HepG2 (cell line): ENCODE results near the gene SMIM20. TPM values are rescaled to one million over a fixed set of nuclear protein-coding genes. Genes with fewer than 3 reads are reported as not detected.

Experiments used
- ATAC-seq: fragments of 200-7000 bp; cut with Tn5 transposase; 3 replicates; pipeline ENCODE4 v1.9.1; 2020; ENCODE audit warnings: mild to moderate bottlenecking, moderate library complexity
- BruUV-seq: library from RNA; stranded (reverse); fragments of 400-500 nt; replicated peaks from 2 replicates; lab custom pipeline; 2021; lab: Mats Ljungman, UMichigan
- CTCF ChIA-PET: fragments of 300-600 bp; formaldehyde crosslinking; extraction: SDS; loops from one replicate; lab custom pipeline; 2021; ENCODE audit warnings: low total read pairs, inconsistent platforms, low intra/inter-chr PET ratio; lab: Yijun Ruan, JAX
- POLR2A ChIA-PET: fragments of 350-600 bp; sonication (Branson Sonifier 250); formaldehyde crosslinking; loops from one replicate; lab custom pipeline; 2020; ENCODE audit warnings: antibody characterized with exemption, inconsistent platforms; lab: Yijun Ruan, JAX
- DNase-seq: peaks from one replicate; pipeline ENCODE4 v3.0.0-alpha.2; 2015; ENCODE audit warnings: low spot score
- FAIRE-seq: peaks from 3 replicates; lab custom pipeline; 2011; peaks lifted over from hg19 to GRCh38; lab: Jason Lieb, UNC
- H2AFZ ChIP-seq: one replicate; pipeline ENCODE4 v1.6.1; 2011; ENCODE audit warnings: low read length, inconsistent platforms
- H3K27ac ChIP-seq: fragments of 300-600 bp; 3 replicates; pipeline ENCODE4 v1.8.0; 2011; ENCODE audit warnings: mixed run types, mild to moderate bottlenecking, mixed read lengths, low read length, inconsistent platforms; ENCODE audit not compliant: insufficient read depth; ENCODE audit errors: extremely low read length
- H3K27me3 ChIP-seq, 2 experiments: fragments of 200-600 bp in 1 of 2; 2 replicates in 1 of 2; 3 replicates in 1 of 2; pipeline versions ENCODE4 v1.6.0 to v1.8.0; 2011; ENCODE audit warnings: low read length in 2 of 2, mild to moderate bottlenecking in 2 of 2, moderate library complexity in 2 of 2, inconsistent platforms in 1 of 2; ENCODE audit not compliant: insufficient read depth in 2 of 2, control insufficient read depth in 1 of 2
- H3K36me3 ChIP-seq, 2 experiments: fragments of 200-600 bp in 1 of 2; replicated peaks in 1 of 2; 2 replicates in 1 of 2; 3 replicates in 1 of 2; pipeline versions ENCODE4 v1.5.1 to v1.8.0; 2011; ENCODE audit warnings: low read length in 2 of 2, inconsistent platforms in 1 of 2; ENCODE audit not compliant: insufficient read depth in 2 of 2, control insufficient read depth in 1 of 2
- H3K4me1 ChIP-seq: 2 replicates; pipeline ENCODE4 v1.5.1; 2012; ENCODE audit warnings: low read length, inconsistent platforms; ENCODE audit not compliant: insufficient read depth
- H3K4me2 ChIP-seq: 2 replicates; pipeline ENCODE4 v1.6.0; 2011; ENCODE audit warnings: low read depth, low read length, inconsistent platforms
- H3K4me3 ChIP-seq, 3 experiments: fragments of 200-600 bp in 1 of 3; sonication (generic), shearing (Covaris generic) in 1 of 3; replicated peaks in 1 of 3; 2 replicates each; pipeline ENCODE4 v1.5.1; 2011 to 2016; ENCODE audit warnings: low read length in 3 of 3, inconsistent platforms in 2 of 3, low read depth in 2 of 3, mild to moderate bottlenecking in 2 of 3, control low read depth in 1 of 3, mixed read lengths in 1 of 3; ENCODE audit not compliant: insufficient read depth in 1 of 3
- H3K79me2 ChIP-seq: one replicate; pipeline ENCODE4 v1.6.1; 2011; ENCODE audit warnings: low read length, inconsistent platforms; ENCODE audit not compliant: insufficient read depth
- H3K9ac ChIP-seq: 2 replicates; pipeline ENCODE4 v1.6.0; 2011; ENCODE audit warnings: mild to moderate bottlenecking, low read depth, low read length, inconsistent platforms; ENCODE audit not compliant: insufficient read depth
- H3K9me3 ChIP-seq: 2 replicates; pipeline ENCODE4 v1.5.1; 2012; ENCODE audit warnings: mild to moderate bottlenecking, low read length
- H4K20me1 ChIP-seq: 2 replicates; pipeline ENCODE4 v1.6.0; 2011; ENCODE audit warnings: inconsistent platforms, mild to moderate bottlenecking, low read length, moderate library complexity; ENCODE audit not compliant: insufficient read depth
- CSRNP2 ChIP-seq: sonication (generic); formaldehyde crosslinking; conservative IDR thresholded peaks from 2 replicates; pipeline ENCODE4 v1.8.0; 2022; ENCODE audit warnings: low read depth, missing genetic modification reagents
- KLF15 ChIP-seq: sonication (generic); formaldehyde crosslinking; IDR thresholded peaks from 2 replicates; pipeline ENCODE4 v1.8.1; 2023; ENCODE audit warnings: borderline replicate concordance, mild to moderate bottlenecking, inconsistent platforms, missing genetic modification reagents, mixed read lengths
- MBD4 ChIP-seq: IDR thresholded peaks from 2 replicates; pipeline ENCODE4 v1.6.1; 2012; ENCODE audit warnings: low read length, inconsistent platforms, borderline replicate concordance
- PCBP1 ChIP-seq: fragments of 200-400 bp; formaldehyde crosslinking; IDR thresholded peaks from 2 replicates; pipeline ENCODE4 v1.6.1; 2017; ENCODE audit warnings: mild to moderate bottlenecking, low read depth, low read length, borderline replicate concordance
- RBFOX2 ChIP-seq: fragments of 200-400 bp; formaldehyde crosslinking; IDR thresholded peaks from 2 replicates; pipeline ENCODE4 v1.6.1; 2017; ENCODE audit warnings: low read depth, mild to moderate bottlenecking, low read length
- RBM39 ChIP-seq: fragments of 200-400 bp; formaldehyde crosslinking; IDR thresholded peaks from one replicate; pipeline ENCODE4 v1.6.1; 2018; ENCODE audit warnings: antibody characterized with exemption, mild to moderate bottlenecking, low read depth, low read length; ENCODE audit not compliant: poor library complexity, severe bottlenecking
- SOX13 ChIP-seq, 3 experiments: fragments of 450-650 bp in 1 of 3; sonication (generic) in 1 of 3; formaldehyde crosslinking in 1 of 3; IDR thresholded peaks in 2 of 3; conservative IDR thresholded peaks in 1 of 3; 2 replicates each; pipeline versions ENCODE4 v1.5.0 to v1.6.1; 2016 to 2020; ENCODE audit warnings: antibody characterized with exemption in 1 of 3, mild to moderate bottlenecking in 1 of 3, missing compliant biosample characterization in 1 of 3, missing genetic modification reagents in 1 of 3, moderate library complexity in 1 of 3
- SRF ChIP-seq: IDR thresholded peaks from 2 replicates; pipeline ENCODE4 v1.6.1; 2011; ENCODE audit warnings: mild to moderate bottlenecking, low read depth, low read length, moderate library complexity
- TAF1 ChIP-seq: sonication (generic); formaldehyde crosslinking; IDR thresholded peaks from 2 replicates; pipeline ENCODE4 v1.4.0; 2020; ENCODE audit warnings: missing genetic modification reagents
- ZFYVE20 ChIP-seq: sonication (generic); formaldehyde crosslinking; IDR thresholded peaks from 2 replicates; pipeline ENCODE4 v1.8.0; 2023; ENCODE audit warnings: low read depth, mild to moderate bottlenecking, moderate library complexity, missing genetic modification reagents, borderline replicate concordance
- ZNF136 ChIP-seq: sonication (generic); formaldehyde crosslinking; IDR thresholded peaks from 2 replicates; pipeline ENCODE4 v1.8.1; 2022; ENCODE audit warnings: low read depth, mild to moderate bottlenecking, moderate library complexity, missing genetic modification reagents
- ZNF143 ChIP-seq: sonication (generic); formaldehyde crosslinking; IDR thresholded peaks from 2 replicates; pipeline ENCODE4 v1.4.0; 2020; ENCODE audit warnings: missing genetic modification reagents
- ZNF720 ChIP-seq: sonication (generic); formaldehyde crosslinking; IDR thresholded peaks from 2 replicates; pipeline ENCODE4 v1.4.0; 2020; ENCODE audit warnings: missing genetic modification reagents
- WGBS: methylation state at CpG from one replicate; pipeline ENCODE4 v1.1.6; 2017; ENCODE audit warnings: low lambda C conversion rate; 5-methylcytosine and 5-hydroxymethylcytosine counted together
- in situ Hi-C: cut with HindIII; loops from 2 replicates; pipeline ENCODE4 v1.10.0; 2017; ENCODE audit warnings: low pct_unique_long_range_greater_than_20kb; ENCODE audit not compliant: extremely low pct_ligation_motif_present
- intact Hi-C: fragments of 100-400 bp; cut with micrococcal nuclease; formaldehyde crosslinking; loops from one replicate; pipeline ENCODE4 v1.10.0; 2022; ENCODE audit not compliant: unreplicated experiment
- polyA plus RNA-seq, 8 experiments: library from polyadenylated mRNA; depleted of rRNA in 3 of 8; stranded (reverse) in 7 of 8; unstranded in 1 of 8; fragments of >200 nt; fragmentation: Illumina TruSeq in 4 of 8; extraction: Trizol in 4 of 8; gene quantifications; 2 replicates each; pipeline versions ENCODE4 v1.2.1 to v1.2.3, GENCODE V29; 2011 to 2016; ENCODE audit warnings: low read depth in 4 of 8, missing spikeins in 1 of 8, mixed read lengths in 1 of 8; ENCODE audit not compliant: insufficient read depth in 1 of 8
- total RNA-seq, 5 experiments: library from RNA; depleted of rRNA; stranded (reverse); fragments of >200 nt; fragmentation: Illumina TruSeq; extraction: Trizol; gene quantifications; 2 replicates each; pipeline ENCODE4 v1.2.3, GENCODE V29; 2016; ENCODE audit warnings: low read depth in 1 of 5
- TF ChIP-seq, protein P1 (sequence below): sonication (generic); formaldehyde crosslinking; IDR thresholded peaks from 2 replicates; pipeline ENCODE4 v1.4.0; 2020; ENCODE audit warnings: missing genetic modification reagents
- TF ChIP-seq, protein P2 (sequence below): sonication (generic); formaldehyde crosslinking; IDR thresholded peaks from 2 replicates; pipeline ENCODE4 v1.4.0; 2020; ENCODE audit warnings: missing genetic modification reagents, borderline replicate concordance

The SMIM20 gene
- total and polyA plus RNA-seq, 2 of the 13 experiments (the other 11 are each of a cell fraction or from before 2014, with no cell fraction given) = 26.3 to 30.2 TPM

DNA sequence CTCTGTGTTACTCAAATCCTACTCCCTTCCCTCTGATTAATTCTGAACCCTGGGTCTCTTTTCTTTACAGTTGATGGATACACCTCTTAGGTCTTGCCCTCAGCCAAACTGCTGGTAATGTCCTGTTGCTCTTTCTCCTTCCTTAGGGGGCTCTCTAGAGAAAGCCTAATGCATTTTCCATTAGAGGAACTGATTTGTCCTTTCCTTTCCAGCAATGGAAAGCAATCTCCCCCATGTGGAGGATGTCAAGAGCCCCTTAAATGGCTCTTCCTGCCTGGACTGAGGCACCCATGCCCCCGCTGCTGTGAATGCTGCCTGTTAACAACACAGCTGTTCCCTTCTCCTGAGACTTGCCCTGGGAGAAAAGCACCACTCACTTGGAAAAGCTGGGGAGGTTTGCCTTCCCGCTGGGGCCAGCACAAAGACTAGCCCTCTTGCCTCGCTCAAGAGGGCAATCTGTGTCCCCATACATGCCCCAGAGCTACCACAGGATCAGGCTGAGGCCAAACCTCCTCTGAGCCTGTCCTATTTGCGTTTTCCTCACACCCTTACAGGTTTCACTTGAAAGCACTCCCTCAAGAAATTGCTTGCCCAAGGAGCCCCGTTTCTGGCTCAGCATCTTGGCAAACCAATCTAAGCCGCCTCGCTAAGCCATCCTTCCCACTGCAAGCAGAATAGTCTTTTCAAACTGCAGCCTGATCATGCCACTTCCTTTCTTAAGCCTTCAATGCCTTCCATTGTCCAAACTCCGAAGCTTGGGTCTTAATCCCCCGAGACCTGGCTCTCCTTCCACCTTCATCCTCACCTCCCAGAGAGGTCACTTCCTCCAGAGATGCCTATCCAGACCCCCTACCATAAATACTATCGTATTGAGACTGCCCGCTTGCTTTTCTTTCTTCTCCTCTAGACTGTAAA, 23.2 kb upstream of the SMIM20 start:
- Histone ChIP-seq H3K4me3 (no peak overlapping the region), H3K9me3 (no peaks in the 10 kb centered on the region), H3K79me2 (no peaks in the 10 kb centered on the region), H4K20me1 (no peaks in the 10 kb centered on the region), H3K36me3 (no peaks in the 10 kb centered on the region), H2AFZ (no peak overlapping the region), H3K27me3 (peaks cover 0 to 3% of the 10 kb centered on the region in 2 experiments; a peak in 1 of 5 replicates), H3K4me2 (no peak overlapping the region), H3K4me1 (no peaks in the 10 kb centered on the region), H3K9ac (no peak overlapping the region), H3K27ac (no peak overlapping the region)
- no peak for FAIRE-seq
- 42% methylated on average over 9 of the region's 11 CpGs for WGBS
- ChIA-PET CTCF (no interaction called here), POLR2A (no interaction called here)
- intact Hi-C loops (no loop called here), in situ Hi-C loops (no loop called here)
- no peak for DNase-seq
- ATAC-seq = peak; percentile 49; the same call in 2 of the 3 replicates
- no TSS peak for BruUV-seq
- no peak for TF ChIP-seq SOX13 (IDR thresholded peaks at IDR 0.05)
- no peak for TF ChIP-seq SOX13 (CRISPR knock-in tag; conservative IDR thresholded peaks at IDR 0.05 in 1 of 2, IDR thresholded peaks at IDR 0.05 in 1 of 2)
- no peak for TF ChIP-seq PCBP1
- TF ChIP-seq, protein P1, sequence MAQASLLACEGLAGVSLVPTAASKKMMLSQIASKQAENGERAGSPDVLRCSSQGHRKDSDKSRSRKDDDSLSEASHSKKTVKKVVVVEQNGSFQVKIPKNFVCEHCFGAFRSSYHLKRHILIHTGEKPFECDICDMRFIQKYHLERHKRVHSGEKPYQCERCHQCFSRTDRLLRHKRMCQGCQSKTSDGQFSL (CRISPR knock-in tag) = no peak
- no peak for TF ChIP-seq ZNF720 (CRISPR knock-in tag)
- no peak for TF ChIP-seq ZFYVE20 (CRISPR knock-in tag)
- no peak for TF ChIP-seq KLF15 (CRISPR knock-in tag)
- TF ChIP-seq, protein P2, sequence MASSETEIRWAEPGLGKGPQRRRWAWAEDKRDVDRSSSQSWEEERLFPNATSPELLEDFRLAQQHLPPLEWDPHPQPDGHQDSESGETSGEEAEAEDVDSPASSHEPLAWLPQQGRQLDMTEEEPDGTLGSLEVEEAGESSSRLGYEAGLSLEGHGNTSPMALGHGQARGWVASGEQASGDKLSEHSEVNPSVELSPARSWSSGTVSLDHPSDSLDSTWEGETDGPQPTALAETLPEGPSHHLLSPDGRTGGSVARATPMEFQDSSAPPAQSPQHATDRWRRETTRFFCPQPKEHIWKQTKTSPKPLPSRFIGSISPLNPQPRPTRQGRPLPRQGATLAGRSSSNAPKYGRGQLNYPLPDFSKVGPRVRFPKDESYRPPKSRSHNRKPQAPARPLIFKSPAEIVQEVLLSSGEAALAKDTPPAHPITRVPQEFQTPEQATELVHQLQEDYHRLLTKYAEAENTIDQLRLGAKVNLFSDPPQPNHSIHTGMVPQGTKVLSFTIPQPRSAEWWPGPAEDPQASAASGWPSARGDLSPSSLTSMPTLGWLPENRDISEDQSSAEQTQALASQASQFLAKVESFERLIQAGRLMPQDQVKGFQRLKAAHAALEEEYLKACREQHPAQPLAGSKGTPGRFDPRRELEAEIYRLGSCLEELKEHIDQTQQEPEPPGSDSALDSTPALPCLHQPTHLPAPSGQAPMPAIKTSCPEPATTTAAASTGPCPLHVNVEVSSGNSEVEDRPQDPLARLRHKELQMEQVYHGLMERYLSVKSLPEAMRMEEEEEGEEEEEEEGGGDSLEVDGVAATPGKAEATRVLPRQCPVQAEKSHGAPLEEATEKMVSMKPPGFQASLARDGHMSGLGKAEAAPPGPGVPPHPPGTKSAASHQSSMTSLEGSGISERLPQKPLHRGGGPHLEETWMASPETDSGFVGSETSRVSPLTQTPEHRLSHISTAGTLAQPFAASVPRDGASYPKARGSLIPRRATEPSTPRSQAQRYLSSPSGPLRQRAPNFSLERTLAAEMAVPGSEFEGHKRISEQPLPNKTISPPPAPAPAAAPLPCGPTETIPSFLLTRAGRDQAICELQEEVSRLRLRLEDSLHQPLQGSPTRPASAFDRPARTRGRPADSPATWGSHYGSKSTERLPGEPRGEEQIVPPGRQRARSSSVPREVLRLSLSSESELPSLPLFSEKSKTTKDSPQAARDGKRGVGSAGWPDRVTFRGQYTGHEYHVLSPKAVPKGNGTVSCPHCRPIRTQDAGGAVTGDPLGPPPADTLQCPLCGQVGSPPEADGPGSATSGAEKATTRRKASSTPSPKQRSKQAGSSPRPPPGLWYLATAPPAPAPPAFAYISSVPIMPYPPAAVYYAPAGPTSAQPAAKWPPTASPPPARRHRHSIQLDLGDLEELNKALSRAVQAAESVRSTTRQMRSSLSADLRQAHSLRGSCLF (CRISPR knock-in tag) = no peak
- TF ChIP-seq RBM39 = no peak
- TF ChIP-seq ZNF136 (CRISPR knock-in tag) = no peak
- TF ChIP-seq RBFOX2 = no peak
- no peak for TF ChIP-seq ZNF143 (CRISPR knock-in tag)
- no peak for TF ChIP-seq SRF
- no peak for TF ChIP-seq TAF1
- TF ChIP-seq CSRNP2 (CRISPR knock-in tag) = no peak
- no peak for TF ChIP-seq MBD4
